SU-DHL-6 (cell line): Measurements from ENCODE around the gene EMC10.

Source experiments
- H2AFZ ChIP-seq: fragments of 200-600 bp; sonication (generic); 2 replicates; pipeline ENCODE4 v1.6.1; 2014; ENCODE audit warnings: low read depth, mild to moderate bottlenecking, moderate library complexity, mixed read lengths, antibody characterized with exemption, low read length; ENCODE audit not compliant: severe bottlenecking
- H3F3A ChIP-seq: fragments of 200-600 bp; shearing (Covaris generic); 2 replicates; pipeline ENCODE4 v1.6.0; 2016; ENCODE audit warnings: antibody characterized with exemption, mild to moderate bottlenecking; ENCODE audit not compliant: insufficient read depth
- H3K27ac ChIP-seq: fragments of 200-600 bp; sonication (generic); 2 replicates; pipeline ENCODE4 v1.5.1; 2016; ENCODE audit warnings: low read depth, mild to moderate bottlenecking, low read length, moderate library complexity, mixed read lengths
- H3K27me3 ChIP-seq: fragments of 200-600 bp; sonication (generic), shearing (Covaris generic); 2 replicates; pipeline ENCODE4 v1.6.0; 2014; ENCODE audit warnings: mild to moderate bottlenecking, low read length
- H3K36me3 ChIP-seq: fragments of 200-600 bp; sonication (generic); 2 replicates; pipeline ENCODE4 v1.6.1; 2014; ENCODE audit warnings: mild to moderate bottlenecking, low read length, mixed read lengths
- H3K4me2 ChIP-seq: fragments of 300-600, 200-600 bp; shearing (Covaris generic), sonication (generic); 2 replicates; pipeline ENCODE4 v1.6.0; 2014; ENCODE audit warnings: low read length, low read depth, mild to moderate bottlenecking; ENCODE audit not compliant: poor library complexity, severe bottlenecking
- H3K4me3 ChIP-seq: fragments of 200-600 bp; sonication (generic); 2 replicates; pipeline ENCODE4 v1.5.1; 2014; ENCODE audit warnings: antibody characterized with exemption, low read length, mild to moderate bottlenecking, mixed read lengths; ENCODE audit not compliant: insufficient read depth, poor library complexity, severe bottlenecking
- H3K79me2 ChIP-seq: fragments of 200-600 bp; sonication (generic); 2 replicates; pipeline ENCODE4 v1.6.1; 2014; ENCODE audit warnings: mild to moderate bottlenecking, low read length, moderate library complexity; ENCODE audit not compliant: insufficient read depth
- H3K9ac ChIP-seq: fragments of 200-600 bp; sonication (generic); 2 replicates; pipeline ENCODE4 v1.7.0; 2014; ENCODE audit warnings: mild to moderate bottlenecking, low read length
- H3K9me2 ChIP-seq: fragments of 200-600 bp; sonication (generic); replicated peaks from 2 replicates; pipeline ENCODE4 v1.6.1; 2014; ENCODE audit warnings: low read length; ENCODE audit not compliant: insufficient read depth
- H3K9me3 ChIP-seq: fragments of 200-600 bp; sonication (generic); 2 replicates; pipeline ENCODE4 v1.6.1; 2014; ENCODE audit warnings: low read length, mixed read lengths; ENCODE audit not compliant: insufficient read depth
- H4K20me1 ChIP-seq: fragments of 200-600 bp; sonication (generic); 2 replicates; pipeline ENCODE4 v1.6.1; 2014; ENCODE audit warnings: low read depth, mild to moderate bottlenecking, antibody characterized with exemption, low read length, moderate library complexity, mixed read lengths
- CTCF ChIP-seq: fragments of 200-600 bp; sonication (generic); IDR thresholded peaks from one replicate; pipeline ENCODE4 v1.5.1; 2017; ENCODE audit warnings: antibody characterized with exemption, mild to moderate bottlenecking, low read length, moderate library complexity; ENCODE audit not compliant: insufficient read depth, poor library complexity, severe bottlenecking
- EZH2phosphoT487 ChIP-seq: fragments of 200-600 bp; sonication (generic), shearing (Covaris generic); conservative IDR thresholded peaks from 2 replicates; pipeline ENCODE4 v1.6.1; 2018; ENCODE audit warnings: mild to moderate bottlenecking, antibody characterized with exemption, low read length, moderate library complexity, mixed read lengths

Gene EMC10

DNA sequence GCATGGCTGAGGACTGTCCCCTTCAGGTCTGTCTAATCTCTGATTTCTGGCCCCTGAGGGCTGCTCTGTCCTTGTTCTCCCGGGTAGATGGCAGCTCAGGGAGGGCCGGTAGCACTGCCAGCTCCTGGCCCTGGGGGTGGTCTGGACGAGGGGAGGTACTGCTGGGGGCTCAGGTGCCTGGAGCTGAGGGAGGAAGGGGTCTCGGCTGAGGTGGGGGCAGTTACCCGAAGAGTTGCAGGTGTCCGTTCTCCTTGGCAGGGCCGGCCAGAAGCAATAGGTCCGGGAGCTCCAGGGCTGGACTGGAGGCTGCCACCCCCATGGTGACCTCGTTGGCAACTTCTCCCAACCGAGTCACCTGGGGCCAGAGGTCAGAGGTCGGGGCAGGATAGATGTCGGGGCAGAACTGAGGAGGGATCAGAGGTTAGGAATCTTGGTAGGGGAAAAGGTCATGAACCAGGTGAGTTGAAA, 1.2 kb upstream of the EMC10 start:
- Histone ChIP-seq H3K36me3 (peaks cover 8% of the 10 kb centered on the region; the same call in 1 of the 2 replicates), H3K27me3 (no peaks in the 10 kb centered on the region), H3F3A (no peaks in the 10 kb centered on the region), H3K9ac (no peak overlapping the region), H2AFZ (no peak overlapping the region), H3K79me2 (peaks cover 21% of the 10 kb centered on the region), H3K9me2 (no peaks in the 10 kb centered on the region), H3K4me3 (no peak overlapping the region), H3K9me3 (peaks cover 12% of the 10 kb centered on the region; the same call in 1 of the 2 replicates), H3K27ac (no peak overlapping the region), H3K4me2 (no peak overlapping the region), H4K20me1 (no peaks in the 10 kb centered on the region)
- TF ChIP-seq CTCF: no peak
- TF ChIP-seq EZH2phosphoT487: no peak

GRCh38 chr19:50475736-50476223, 527 bp upstream of the EMC10 start:
- no peak overlapping the region for H3K27ac ChIP-seq
- H3K36me3 ChIP-seq: peaks cover 8% of the 10 kb centered on the region; the same call in 1 of the 2 replicates
- H3F3A ChIP-seq: no peaks in the 10 kb centered on the region
- H3K9ac ChIP-seq: no peak overlapping the region
- no peaks in the 10 kb centered on the region for H3K27me3 ChIP-seq
- H3K4me2 ChIP-seq: no peak overlapping the region
- TF ChIP-seq CTCF: no peak
- no peak for TF ChIP-seq EZH2phosphoT487
- H3K9me3 ChIP-seq: peaks cover 12% of the 10 kb centered on the region; the same call in 1 of the 2 replicates
- no peaks in the 10 kb centered on the region for H3K9me2 ChIP-seq
- H2AFZ ChIP-seq: no peak overlapping the region
- H3K4me3 ChIP-seq: no peak overlapping the region
- no peaks in the 10 kb centered on the region for H4K20me1 ChIP-seq
- peaks cover 21% of the 10 kb centered on the region for H3K79me2 ChIP-seq

DNA sequence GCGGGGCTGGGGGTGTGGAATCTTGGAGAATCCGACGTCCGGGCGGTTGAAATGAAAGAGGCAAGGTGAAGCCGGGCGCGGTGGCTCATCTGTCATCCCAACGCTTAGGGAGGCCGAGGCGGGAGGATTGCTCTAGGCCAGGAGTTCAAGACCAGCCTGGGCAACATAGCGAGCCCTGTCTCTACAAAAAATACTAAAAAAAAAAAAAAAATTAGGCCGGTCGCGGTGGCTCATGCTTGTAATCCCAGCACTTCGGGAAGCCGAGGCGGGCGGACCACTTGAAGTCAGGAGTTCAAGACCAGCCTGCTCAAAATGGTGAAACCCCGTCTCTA, 566 bp downstream of the EMC10 start:
- peaks cover 12% of the 10 kb centered on the region; the same call in 1 of the 2 replicates for H3K9me3 ChIP-seq
- H4K20me1 ChIP-seq: no peaks in the 10 kb centered on the region
- peak overlapping the region; percentile 60 for H3K4me2 ChIP-seq
- H2AFZ ChIP-seq: peak overlapping the region; percentile 81
- no peaks in the 10 kb centered on the region for H3K27me3 ChIP-seq
- H3K4me3 ChIP-seq: peak overlapping the region; percentile 95
- peaks cover 8% of the 10 kb centered on the region; the same call in 1 of the 2 replicates for H3K36me3 ChIP-seq
- TF ChIP-seq CTCF: no peak
- TF ChIP-seq EZH2phosphoT487: no peak
- peaks cover 21% of the 10 kb centered on the region for H3K79me2 ChIP-seq
- no peaks in the 10 kb centered on the region for H3F3A ChIP-seq
- no peaks in the 10 kb centered on the region for H3K9me2 ChIP-seq
- H3K9ac ChIP-seq: peak overlapping the region; percentile 88
- peak overlapping the region; percentile 38; the same call in 1 of the 2 replicates for H3K27ac ChIP-seq
